ENCODE data around the gene NEDD4L. TPM values are rescaled to one million over a fixed set of nuclear protein-coding genes. Genes with fewer than 3 reads are reported as not detected.

NEDD4L gene
- total and polyA plus RNA-seq, 2 donors (not counting 1 experiment from before 2014, with no cell fraction given), result 10.3 to 25.7 TPM

DNA sequence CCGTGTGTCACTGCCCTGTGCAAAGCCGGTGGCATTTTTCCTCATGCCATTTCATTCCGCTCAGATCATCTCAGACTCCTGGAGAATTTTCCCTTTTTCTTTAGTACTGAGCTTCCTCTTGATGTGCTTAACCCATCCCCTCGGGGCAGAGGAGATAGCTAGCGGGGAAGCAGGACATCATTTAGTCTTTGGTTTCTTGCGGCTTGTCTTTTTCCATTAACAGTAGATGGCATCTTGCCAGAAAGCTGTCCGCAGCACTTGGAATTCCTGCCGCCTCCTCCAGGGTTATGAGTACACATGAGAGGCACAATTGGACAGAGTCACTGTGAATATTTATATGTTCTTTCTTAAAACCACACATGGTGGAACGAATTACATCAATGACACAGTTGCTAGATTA is 358.2 kb downstream of the NEDD4L start:
- no peak for DNase-seq
- no peak overlapping the region for H3K4me3 ChIP-seq (ENCODE audit: control extremely low read depth in 1 of 5, extremely low read depth in 1 of 5, insufficient read depth in 1 of 5, low read depth in 2 of 5, low read length in 4 of 5)
- intact Hi-C loops (cut with micrococcal nuclease), result no loop called here
- H3K79me2 ChIP-seq (ENCODE audit: control insufficient read depth, insufficient read depth, low read length), result no peaks in the 10 kb centered on the region
- TF ChIP-seq EZH2 (IDR thresholded peaks at IDR 0.05; ENCODE audit: borderline replicate concordance, insufficient read depth, low read depth, low read length, poor library complexity, severe bottlenecking), result no peak
- TF ChIP-seq, protein P1, sequence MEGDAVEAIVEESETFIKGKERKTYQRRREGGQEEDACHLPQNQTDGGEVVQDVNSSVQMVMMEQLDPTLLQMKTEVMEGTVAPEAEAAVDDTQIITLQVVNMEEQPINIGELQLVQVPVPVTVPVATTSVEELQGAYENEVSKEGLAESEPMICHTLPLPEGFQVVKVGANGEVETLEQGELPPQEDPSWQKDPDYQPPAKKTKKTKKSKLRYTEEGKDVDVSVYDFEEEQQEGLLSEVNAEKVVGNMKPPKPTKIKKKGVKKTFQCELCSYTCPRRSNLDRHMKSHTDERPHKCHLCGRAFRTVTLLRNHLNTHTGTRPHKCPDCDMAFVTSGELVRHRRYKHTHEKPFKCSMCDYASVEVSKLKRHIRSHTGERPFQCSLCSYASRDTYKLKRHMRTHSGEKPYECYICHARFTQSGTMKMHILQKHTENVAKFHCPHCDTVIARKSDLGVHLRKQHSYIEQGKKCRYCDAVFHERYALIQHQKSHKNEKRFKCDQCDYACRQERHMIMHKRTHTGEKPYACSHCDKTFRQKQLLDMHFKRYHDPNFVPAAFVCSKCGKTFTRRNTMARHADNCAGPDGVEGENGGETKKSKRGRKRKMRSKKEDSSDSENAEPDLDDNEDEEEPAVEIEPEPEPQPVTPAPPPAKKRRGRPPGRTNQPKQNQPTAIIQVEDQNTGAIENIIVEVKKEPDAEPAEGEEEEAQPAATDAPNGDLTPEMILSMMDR (IDR thresholded peaks at IDR 0.05), result no peak
- no peak overlapping the region for H2AFZ ChIP-seq (ENCODE audit: insufficient read depth, low read depth, low read length, poor library complexity, severe bottlenecking)
- peaks cover 3% of the 10 kb centered on the region for H3K27me3 Mint-ChIP-seq
- H3K4me1 Mint-ChIP-seq, result no peaks in the 10 kb centered on the region
- no peak overlapping the region for H3K4me2 ChIP-seq (replicated peaks; ENCODE audit: low read depth, low read length, poor library complexity, severe bottlenecking)
- ChIA-PET POLR2A (no interaction called here), CTCF (interaction anchor here (3.5 kb wide), 1 partner anchor 362 kb away, joined by 14 read pairs; no protein-coding TSS in a partner anchor)
- no peak overlapping the region for H3K27ac Mint-ChIP-seq
- H3K4me3 Mint-ChIP-seq, result no peak overlapping the region
- no peaks in the 10 kb centered on the region for H3K36me3 ChIP-seq (replicated peaks in 1 of 2; ENCODE audit: control extremely low read depth in 1 of 2, control insufficient read depth in 1 of 2, extremely low read depth in 1 of 2, insufficient read depth in 2 of 2, low read length in 1 of 2)
- no peaks in the 10 kb centered on the region for H3K27me3 ChIP-seq (replicated peaks in 1 of 4; ENCODE audit: control extremely low read depth in 1 of 4, control insufficient read depth in 3 of 4, insufficient read depth in 4 of 4, low read length in 3 of 4)
- no peaks in the 10 kb centered on the region for H3K4me1 ChIP-seq (ENCODE audit: control insufficient read depth in 2 of 2, insufficient read depth in 2 of 2, low read length in 2 of 2)
- no peak for ATAC-seq (ENCODE audit: low read depth)
- H3K9me3 Mint-ChIP-seq (ENCODE audit: insufficient read depth), result no peaks in the 10 kb centered on the region
- 98% methylated on average over 7 of the region's 9 CpGs for WGBS (ENCODE audit: insufficient coverage)
- no peak overlapping the region for H3K9ac ChIP-seq (ENCODE audit: low read length)
- H3K27ac ChIP-seq (ENCODE audit: low read length in 2 of 2), result no peak overlapping the region
- H4K20me1 ChIP-seq (ENCODE audit: control insufficient read depth, insufficient read depth, low read length, poor library complexity, severe bottlenecking), result no peaks in the 10 kb centered on the region
- H3K9me3 ChIP-seq (ENCODE audit: control extremely low read depth in 1 of 3, control insufficient read depth in 2 of 3, insufficient read depth in 1 of 3, low read length in 2 of 3), result peaks cover 0 to 3% (median 0%) of the 10 kb centered on the region in 3 donors

DNA sequence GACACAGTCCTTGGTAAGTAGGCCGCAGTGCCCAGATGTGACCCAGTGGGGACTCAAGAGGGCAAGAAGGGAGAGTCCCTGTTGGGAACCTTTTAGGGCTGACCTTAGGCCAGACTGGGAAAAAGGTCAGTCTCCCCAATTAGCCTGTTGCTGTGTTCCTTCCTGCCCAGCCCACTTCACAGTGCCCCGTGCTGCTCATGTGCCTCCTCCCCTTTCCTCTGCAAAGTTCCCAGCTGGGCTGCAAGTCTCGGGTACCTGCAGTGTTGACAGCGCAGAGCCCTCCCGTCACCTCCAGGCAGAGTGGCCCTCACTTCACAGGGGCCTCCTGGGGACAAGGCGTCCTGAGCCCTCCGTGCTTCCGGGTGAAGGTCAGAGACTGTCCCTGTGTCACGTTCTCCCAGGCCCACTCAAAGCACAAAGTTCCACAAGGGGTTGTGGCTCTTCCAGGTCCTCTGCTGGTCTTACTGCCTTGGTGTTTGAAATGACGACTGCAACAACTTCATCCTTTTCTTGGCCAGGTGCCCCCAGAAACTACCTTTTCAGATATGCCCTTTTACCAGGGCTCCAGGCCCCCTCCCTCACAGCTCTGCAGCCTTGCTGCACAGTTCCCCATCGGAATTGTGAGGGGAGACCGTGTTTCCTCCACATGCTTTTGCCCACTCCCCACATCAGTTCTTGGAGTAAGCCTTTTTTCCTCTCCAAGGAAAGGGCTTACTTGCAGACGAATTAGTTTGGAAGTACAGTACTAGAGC is 359.1 kb downstream of the NEDD4L start:
- Mint-ChIP-seq H3K27me3 (peaks cover 3% of the 10 kb centered on the region), H3K27ac (no peak overlapping the region), H3K9me3 (ENCODE audit: insufficient read depth) (no peaks in the 10 kb centered on the region), H3K4me1 (no peaks in the 10 kb centered on the region), H3K4me3 (no peak overlapping the region)
- H2AFZ ChIP-seq (ENCODE audit: insufficient read depth, low read depth, low read length, poor library complexity, severe bottlenecking), result no peak overlapping the region
- no peak overlapping the region for H3K4me3 ChIP-seq (ENCODE audit: control extremely low read depth in 1 of 5, extremely low read depth in 1 of 5, insufficient read depth in 1 of 5, low read depth in 2 of 5, low read length in 4 of 5)
- DNase-seq, result no peak
- no peaks in the 10 kb centered on the region for H4K20me1 ChIP-seq (ENCODE audit: control insufficient read depth, insufficient read depth, low read length, poor library complexity, severe bottlenecking)
- no peak overlapping the region for H3K9ac ChIP-seq (ENCODE audit: low read length)
- H3K4me1 ChIP-seq (ENCODE audit: control insufficient read depth in 2 of 2, insufficient read depth in 2 of 2, low read length in 2 of 2), result no peaks in the 10 kb centered on the region
- ChIA-PET POLR2A (no interaction called here), CTCF (interaction anchor here (3.5 kb wide), 1 partner anchor 361 kb away, joined by 14 read pairs; no protein-coding TSS in a partner anchor)
- no peaks in the 10 kb centered on the region for H3K36me3 ChIP-seq (replicated peaks in 1 of 2; ENCODE audit: control extremely low read depth in 1 of 2, control insufficient read depth in 1 of 2, extremely low read depth in 1 of 2, insufficient read depth in 2 of 2, low read length in 1 of 2)
- no peak for ATAC-seq (ENCODE audit: low read depth)
- H3K9me3 ChIP-seq (ENCODE audit: control extremely low read depth in 1 of 3, control insufficient read depth in 2 of 3, insufficient read depth in 1 of 3, low read length in 2 of 3), result peaks cover 0 to 3% (median 0%) of the 10 kb centered on the region in 3 donors
- TF ChIP-seq, protein P1 (IDR thresholded peaks at IDR 0.05), result no peak
- TF ChIP-seq EZH2 (IDR thresholded peaks at IDR 0.05; ENCODE audit: borderline replicate concordance, insufficient read depth, low read depth, low read length, poor library complexity, severe bottlenecking), result no peak
- H3K4me2 ChIP-seq (replicated peaks; ENCODE audit: low read depth, low read length, poor library complexity, severe bottlenecking), result no peak overlapping the region
- 88% methylated on average over 11 of the region's 13 CpGs for WGBS (ENCODE audit: insufficient coverage)
- H3K27me3 ChIP-seq (replicated peaks in 1 of 4; ENCODE audit: control extremely low read depth in 1 of 4, control insufficient read depth in 3 of 4, insufficient read depth in 4 of 4, low read length in 3 of 4), result no peaks in the 10 kb centered on the region
- no peaks in the 10 kb centered on the region for H3K79me2 ChIP-seq (ENCODE audit: control insufficient read depth, insufficient read depth, low read length)
- H3K27ac ChIP-seq (ENCODE audit: low read length in 2 of 2), result no peak overlapping the region
- intact Hi-C loops (cut with micrococcal nuclease), result no loop called here

Data from B cell (primary cell).